ENCODE data around the gene BRSK2. TPM values are rescaled to one million over a fixed set of nuclear protein-coding genes. Genes with fewer than 3 reads are reported as not detected.

The BRSK2 gene
- total RNA-seq, 1 donor from 2014 or later, result 0.52 TPM

DNA sequence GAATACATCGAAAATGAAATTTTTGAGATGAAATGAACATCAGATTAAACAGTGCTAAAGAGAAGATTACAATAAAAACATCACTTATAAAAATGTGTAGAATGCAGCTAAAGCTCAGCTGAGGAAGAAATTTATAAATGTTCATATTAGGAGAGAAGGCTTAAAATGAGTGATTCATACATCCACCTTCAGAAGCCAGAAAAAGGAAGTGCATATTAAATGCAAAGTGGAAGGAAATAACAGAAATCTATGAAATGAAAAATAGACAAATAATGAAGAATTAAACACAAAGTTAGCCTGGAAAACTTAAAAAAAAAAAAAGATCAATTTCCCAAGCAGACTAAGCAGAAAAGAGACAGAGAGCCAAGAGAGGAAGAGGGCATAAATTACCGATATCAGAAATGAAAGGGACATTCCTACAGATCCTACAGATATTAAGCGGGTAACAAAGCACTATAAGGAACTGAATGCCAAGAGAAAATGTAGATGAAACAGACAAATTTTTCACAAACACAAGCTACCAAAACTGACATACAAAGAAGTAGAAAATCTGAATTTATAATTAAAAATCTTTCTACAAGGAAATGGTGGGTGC, 104.0 kb downstream of the BRSK2 start:
- peaks cover 53% of the 10 kb centered on the region for H3K4me1 ChIP-seq
- intact Hi-C loops (cut with micrococcal nuclease), result no loop called here

DNA sequence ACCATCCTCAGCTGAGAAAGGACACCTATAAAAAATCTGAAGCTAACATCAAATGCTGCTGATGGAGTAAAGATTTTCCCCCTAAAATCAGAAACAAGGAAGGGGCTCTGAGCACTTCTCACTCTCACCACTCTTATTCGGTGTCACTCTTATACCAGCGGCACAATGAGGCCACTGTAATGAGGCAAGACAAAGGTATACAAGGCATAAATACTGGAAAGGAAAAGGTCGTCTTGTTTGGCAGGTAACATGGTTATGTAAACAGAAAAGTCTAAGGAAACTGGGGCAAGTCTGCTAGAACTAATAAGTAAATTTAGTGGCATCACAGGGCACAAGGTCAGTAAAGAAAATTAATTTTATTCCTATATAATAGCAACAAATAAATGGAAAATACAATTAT, 104.9 kb downstream of the BRSK2 start:
- intact Hi-C loops (cut with micrococcal nuclease), result no loop called here
- TF ChIP-seq, protein P1, sequence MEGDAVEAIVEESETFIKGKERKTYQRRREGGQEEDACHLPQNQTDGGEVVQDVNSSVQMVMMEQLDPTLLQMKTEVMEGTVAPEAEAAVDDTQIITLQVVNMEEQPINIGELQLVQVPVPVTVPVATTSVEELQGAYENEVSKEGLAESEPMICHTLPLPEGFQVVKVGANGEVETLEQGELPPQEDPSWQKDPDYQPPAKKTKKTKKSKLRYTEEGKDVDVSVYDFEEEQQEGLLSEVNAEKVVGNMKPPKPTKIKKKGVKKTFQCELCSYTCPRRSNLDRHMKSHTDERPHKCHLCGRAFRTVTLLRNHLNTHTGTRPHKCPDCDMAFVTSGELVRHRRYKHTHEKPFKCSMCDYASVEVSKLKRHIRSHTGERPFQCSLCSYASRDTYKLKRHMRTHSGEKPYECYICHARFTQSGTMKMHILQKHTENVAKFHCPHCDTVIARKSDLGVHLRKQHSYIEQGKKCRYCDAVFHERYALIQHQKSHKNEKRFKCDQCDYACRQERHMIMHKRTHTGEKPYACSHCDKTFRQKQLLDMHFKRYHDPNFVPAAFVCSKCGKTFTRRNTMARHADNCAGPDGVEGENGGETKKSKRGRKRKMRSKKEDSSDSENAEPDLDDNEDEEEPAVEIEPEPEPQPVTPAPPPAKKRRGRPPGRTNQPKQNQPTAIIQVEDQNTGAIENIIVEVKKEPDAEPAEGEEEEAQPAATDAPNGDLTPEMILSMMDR (IDR thresholded peaks at IDR 0.05; ENCODE audit: borderline replicate concordance), result no peak
- Histone ChIP-seq H3K4me3 (no peak overlapping the region), H3K9me3 (replicated peaks) (no peaks in the 10 kb centered on the region), H3K4me1 (peaks cover 45% of the 10 kb centered on the region), H3K27me3 (ENCODE audit: low read depth) (no peaks in the 10 kb centered on the region), H3K27ac (replicated peaks) (no peak overlapping the region), H3K36me3 (no peaks in the 10 kb centered on the region)
- DNase-seq, result no peak

More for the DNA sequence above, 104.0 kb downstream of the BRSK2 start:
- no peak overlapping the region for H3K4me3 ChIP-seq
- no peaks in the 10 kb centered on the region for H3K36me3 ChIP-seq
- H3K9me3 ChIP-seq (replicated peaks), result no peaks in the 10 kb centered on the region
- TF ChIP-seq, protein P1 (IDR thresholded peaks at IDR 0.05; ENCODE audit: borderline replicate concordance), result no peak
- H3K27me3 ChIP-seq (ENCODE audit: low read depth), result no peaks in the 10 kb centered on the region
- no peak overlapping the region for H3K27ac ChIP-seq (replicated peaks)
- no peak for DNase-seq

DNA sequence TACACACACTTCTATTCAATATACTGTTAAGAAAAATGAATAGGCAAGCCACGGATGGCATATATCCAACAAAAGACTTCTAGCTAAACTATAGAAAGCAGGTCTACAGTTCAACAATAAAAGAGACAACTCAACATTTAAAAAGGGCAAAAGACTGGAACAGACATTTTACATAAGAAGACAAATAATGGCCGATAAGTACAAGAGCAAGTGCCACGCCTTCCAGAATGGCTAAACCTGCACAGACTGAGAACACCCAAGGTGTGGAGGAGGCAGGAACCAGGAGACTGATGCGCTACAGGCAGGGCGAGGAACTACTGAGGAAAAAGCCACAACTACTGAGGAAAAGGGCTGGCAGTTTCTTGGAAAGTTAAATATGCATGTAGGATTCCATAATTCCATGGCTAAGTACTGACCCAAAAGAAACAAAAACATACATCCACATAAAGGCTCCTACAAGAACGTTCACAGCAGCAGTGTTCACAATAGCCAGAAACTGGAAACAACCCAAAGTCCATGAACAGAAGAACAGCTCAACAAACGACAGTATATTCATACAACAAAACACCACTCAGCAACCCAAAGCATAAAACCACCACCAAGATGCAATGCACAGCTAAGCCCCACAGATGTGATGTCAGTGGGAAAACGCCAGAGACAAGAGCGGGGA, 106.5 kb downstream of the BRSK2 start:
- TF ChIP-seq, protein P1 (IDR thresholded peaks at IDR 0.05; ENCODE audit: borderline replicate concordance), result no peak
- intact Hi-C loops (cut with micrococcal nuclease), result no loop called here
- no peak overlapping the region for H3K4me3 ChIP-seq
- H3K9me3 ChIP-seq (replicated peaks), result no peaks in the 10 kb centered on the region
- H3K27ac ChIP-seq (replicated peaks), result no peak overlapping the region
- peaks cover 51% of the 10 kb centered on the region for H3K4me1 ChIP-seq
- H3K27me3 ChIP-seq (ENCODE audit: low read depth), result no peaks in the 10 kb centered on the region
- H3K36me3 ChIP-seq, result no peaks in the 10 kb centered on the region
- no peak for DNase-seq

DNA sequence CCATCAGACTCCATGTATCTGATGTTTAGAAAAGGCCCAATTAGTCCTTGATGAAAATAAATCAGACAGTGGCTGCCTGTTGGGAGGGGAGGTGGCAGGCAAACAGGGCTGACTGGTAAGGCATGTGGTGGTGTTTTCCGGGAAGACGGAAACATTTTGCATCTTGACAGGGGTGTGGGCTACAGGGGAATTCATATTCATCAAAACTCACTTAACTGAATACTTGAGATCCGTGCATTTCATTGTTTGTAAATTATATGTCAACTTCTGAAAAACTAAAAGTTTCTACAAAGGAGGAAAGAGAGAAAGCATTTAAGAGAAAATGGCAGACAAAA, 107.0 kb downstream of the BRSK2 start:
- Histone ChIP-seq H3K9me3 (replicated peaks) (no peaks in the 10 kb centered on the region), H3K27ac (replicated peaks) (peak overlapping the region; percentile 34), H3K36me3 (no peaks in the 10 kb centered on the region), H3K4me3 (no peak overlapping the region), H3K4me1 (peaks cover 56% of the 10 kb centered on the region), H3K27me3 (ENCODE audit: low read depth) (no peaks in the 10 kb centered on the region)
- no peak for DNase-seq
- TF ChIP-seq, protein P1 (IDR thresholded peaks at IDR 0.05; ENCODE audit: borderline replicate concordance), result no peak
- intact Hi-C loops (cut with micrococcal nuclease), result no loop called here

DNA sequence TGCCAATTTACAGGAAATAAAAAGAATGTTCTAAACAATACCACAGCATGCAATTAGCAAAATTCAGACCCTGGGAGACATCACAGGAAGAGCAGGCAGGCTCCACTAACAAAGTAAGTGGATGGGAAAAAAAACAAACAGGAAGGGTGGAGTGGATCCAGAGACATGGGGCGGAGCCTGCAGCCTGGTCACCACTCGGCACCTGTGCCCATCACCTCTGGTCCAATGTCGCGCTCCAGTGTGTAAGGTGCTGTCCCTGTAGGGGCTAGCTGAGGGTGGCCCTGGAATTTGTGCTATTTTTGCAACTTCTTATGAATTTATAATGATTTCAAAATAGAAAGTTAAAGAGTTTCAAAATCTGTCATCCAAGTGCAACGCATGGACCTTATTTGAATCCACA, 107.9 kb downstream of the BRSK2 start:
- intact Hi-C loops (cut with micrococcal nuclease), result no loop called here
- peak overlapping the region; percentile 34 for H3K27ac ChIP-seq (replicated peaks)
- no peak for DNase-seq

More for the DNA sequence above, 107.9 kb downstream of the BRSK2 start:
- TF ChIP-seq, protein P1 (IDR thresholded peaks at IDR 0.05; ENCODE audit: borderline replicate concordance), result no peak
- Histone ChIP-seq H3K4me3 (no peak overlapping the region), H3K9me3 (replicated peaks) (no peaks in the 10 kb centered on the region), H3K4me1 (peaks cover 57% of the 10 kb centered on the region), H3K36me3 (no peaks in the 10 kb centered on the region), H3K27me3 (ENCODE audit: low read depth) (no peaks in the 10 kb centered on the region)
